PC-9 (cell line): ENCODE measurements around the gene SOX15.

Experiments
- CTCF ChIP-seq: fragments of 200-600 bp; sonication (generic); conservative IDR thresholded peaks from 2 replicates; pipeline ENCODE4 v1.6.1; 2017; ENCODE audit warnings: mixed run types, antibody characterized with exemption, mild to moderate bottlenecking, moderate library complexity
- EZH2 ChIP-seq: fragments of 200-600 bp; sonication (generic); IDR thresholded peaks from 2 replicates; pipeline ENCODE4 v1.8.0; 2017; ENCODE audit warnings: antibody characterized with exemption, low read depth

GRCh38 chr17:7570351-7570750, 19.5 kb downstream of the SOX15 start:
- TF ChIP-seq CTCF = no peak
- no peak for TF ChIP-seq EZH2
